Ectodermal cell (in vitro differentiated cells): ENCODE measurements around the gene HECTD1.
"Not testable (repeated sequence)": the region's sequence is repeated elsewhere in the genome, so short reads cannot be mapped to it uniquely, and the experiment has no call there.

Experiments
- H3K27ac ChIP-seq: 2 replicates; pipeline ENCODE4 v1.7.0; 2013; ENCODE audit warnings: mild to moderate bottlenecking, low read depth, low read length; ENCODE audit not compliant: insufficient read depth, poor library complexity, severe bottlenecking
- H3K27me3 ChIP-seq: 2 replicates; pipeline ENCODE4 v1.7.0; 2013; ENCODE audit warnings: mild to moderate bottlenecking, low read length; ENCODE audit not compliant: insufficient read depth, control insufficient read depth, poor library complexity, severe bottlenecking
- H3K36me3 ChIP-seq: one replicate; pipeline ENCODE4 v1.7.0; 2013; ENCODE audit warnings: low read length; ENCODE audit not compliant: control insufficient read depth, insufficient read depth
- H3K4me1 ChIP-seq: one replicate; pipeline ENCODE4 v1.7.0; 2013; ENCODE audit warnings: low read length; ENCODE audit not compliant: control insufficient read depth, insufficient read depth
- H3K4me3 ChIP-seq: 2 replicates; pipeline ENCODE4 v1.7.0; 2013; ENCODE audit warnings: low read depth, low read length, control low read depth; ENCODE audit not compliant: insufficient read depth
- H3K9me3 ChIP-seq: 2 replicates; pipeline ENCODE4 v1.7.0; 2013; ENCODE audit warnings: mild to moderate bottlenecking, low read length, moderate library complexity; ENCODE audit not compliant: control insufficient read depth
- WGBS, 2 experiments: methylation state at CpG; one replicate each; pipeline ENCODE4 v1.1.7; 2013; ENCODE audit warnings: missing lambda C conversion rate in 2 of 2; 5-methylcytosine and 5-hydroxymethylcytosine counted together

HECTD1 gene

DNA sequence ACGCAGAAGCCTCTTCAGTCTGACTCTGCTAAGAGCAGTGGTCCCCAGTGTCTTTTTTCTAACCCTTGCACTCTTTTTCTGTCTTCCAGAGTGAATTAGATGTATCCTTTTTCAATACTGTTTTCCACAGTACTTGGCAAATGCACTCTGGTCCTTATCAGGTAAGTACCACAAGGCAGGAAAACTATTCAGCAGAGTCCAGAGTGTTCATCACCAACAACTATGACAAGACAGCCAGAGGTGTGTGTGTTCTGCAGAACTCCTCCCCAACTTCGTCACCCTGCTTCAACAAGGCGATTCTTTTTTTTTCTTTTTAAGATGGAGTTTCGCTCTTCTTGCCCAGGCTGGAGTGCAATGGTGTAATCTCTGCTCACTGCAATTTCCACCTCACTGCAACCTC lies 127.1 kb downstream of the HECTD1 start:
- Histone ChIP-seq H3K27ac (no peak overlapping the region), H3K36me3 (no peaks in the 10 kb centered on the region), H3K4me3 (no peak overlapping the region), H3K27me3 (no peaks in the 10 kb centered on the region), H3K4me1 (no peaks in the 10 kb centered on the region), H3K9me3 (no peaks in the 10 kb centered on the region)
- 93 to 94% methylated on average over 4 of the region's 4 CpGs for WGBS, 2 experiments

DNA sequence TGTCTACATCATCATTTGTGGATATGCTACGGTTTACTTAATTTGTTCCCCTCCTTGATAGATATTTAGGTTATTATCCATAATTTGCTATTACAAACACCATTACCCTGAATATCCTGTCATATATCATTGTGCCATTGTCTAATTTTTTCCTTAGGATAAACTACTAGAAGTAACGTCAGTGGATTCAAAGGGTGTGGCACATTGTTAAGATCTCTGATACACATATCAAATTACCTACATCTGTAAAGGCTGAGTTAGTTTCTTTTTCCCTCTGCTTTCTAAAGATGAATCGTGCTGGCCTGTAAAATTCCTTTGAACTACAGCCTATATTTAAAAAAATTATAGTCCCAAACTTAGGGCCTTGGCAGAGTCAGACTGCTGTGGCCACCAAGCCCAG lies 127.5 kb downstream of the HECTD1 start:
- Histone ChIP-seq H3K36me3 (no peaks in the 10 kb centered on the region), H3K9me3 (no peaks in the 10 kb centered on the region), H3K27ac (no peak overlapping the region), H3K4me1 (no peaks in the 10 kb centered on the region), H3K27me3 (no peaks in the 10 kb centered on the region), H3K4me3 (no peak overlapping the region)
- 92 to 93% methylated on average over 2 to 3 of the region's 3 CpGs for WGBS, 2 experiments

DNA sequence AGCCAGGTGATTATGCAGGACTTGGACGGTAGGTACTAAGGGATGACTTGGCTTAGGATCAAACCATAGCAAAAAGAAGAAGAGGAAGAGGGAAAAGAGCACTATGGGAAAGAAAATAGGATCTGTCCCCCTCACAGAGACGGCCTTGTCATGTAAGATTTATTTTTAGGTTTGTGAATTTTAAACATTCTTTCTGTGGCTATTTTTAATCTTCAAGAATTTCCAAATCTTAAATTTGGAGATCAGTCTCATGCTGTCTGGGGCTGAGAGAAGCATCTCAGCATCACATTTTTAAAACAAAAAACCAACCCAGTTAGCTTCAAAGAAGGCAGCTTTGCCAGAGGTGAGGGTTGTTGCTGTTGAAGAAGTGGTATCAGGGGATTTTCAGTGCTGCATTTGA lies 128.8 kb downstream of the HECTD1 start:
- H3K9me3 ChIP-seq = no peaks in the 10 kb centered on the region
- H3K4me1 ChIP-seq = no peaks in the 10 kb centered on the region
- no peaks in the 10 kb centered on the region for H3K36me3 ChIP-seq
- 91 to 97% methylated on average over 2 of the region's 2 CpGs for WGBS, 2 experiments
- no peak overlapping the region for H3K27ac ChIP-seq
- H3K27me3 ChIP-seq = no peaks in the 10 kb centered on the region
- no peak overlapping the region for H3K4me3 ChIP-seq

GRCh38 chr14:31075144-31075543 lies 132.4 kb downstream of the HECTD1 start:
- Histone ChIP-seq H3K4me1 (no peaks in the 10 kb centered on the region), H3K9me3 (no peaks in the 10 kb centered on the region), H3K36me3 (no peaks in the 10 kb centered on the region), H3K27me3 (no peaks in the 10 kb centered on the region), H3K4me3 (no peak overlapping the region), H3K27ac (no peak overlapping the region)
- 100% methylated on average over 1 to 2 of the region's 2 CpGs for WGBS, 2 experiments

DNA sequence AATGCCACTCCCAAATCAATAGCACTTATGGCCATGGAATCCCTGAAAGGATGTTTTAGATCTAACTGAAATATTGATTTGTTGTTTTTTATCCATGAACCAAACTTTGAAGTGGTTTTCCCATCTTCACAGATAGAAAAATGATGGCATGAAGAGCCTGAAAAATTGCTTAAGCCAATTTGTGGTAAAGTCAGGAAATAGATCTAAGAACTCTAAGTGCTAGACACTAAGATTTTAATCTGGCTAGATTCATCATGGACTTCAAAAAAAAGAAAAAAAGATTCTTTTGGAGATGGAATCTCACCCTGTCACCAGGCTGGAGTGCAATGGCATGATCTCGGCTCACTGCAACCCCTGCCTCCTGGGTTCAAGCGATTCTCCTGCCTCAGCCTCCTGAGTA lies 136.4 kb downstream of the HECTD1 start:
- Histone ChIP-seq H3K9me3 (no peaks in the 10 kb centered on the region), H3K27ac (no peak overlapping the region), H3K4me1 (no peaks in the 10 kb centered on the region), H3K36me3 (no peaks in the 10 kb centered on the region), H3K27me3 (no peaks in the 10 kb centered on the region), H3K4me3 (no peak overlapping the region)
- WGBS, 2 experiments = 96 to 98% methylated on average over 2 of the region's 2 CpGs

DNA sequence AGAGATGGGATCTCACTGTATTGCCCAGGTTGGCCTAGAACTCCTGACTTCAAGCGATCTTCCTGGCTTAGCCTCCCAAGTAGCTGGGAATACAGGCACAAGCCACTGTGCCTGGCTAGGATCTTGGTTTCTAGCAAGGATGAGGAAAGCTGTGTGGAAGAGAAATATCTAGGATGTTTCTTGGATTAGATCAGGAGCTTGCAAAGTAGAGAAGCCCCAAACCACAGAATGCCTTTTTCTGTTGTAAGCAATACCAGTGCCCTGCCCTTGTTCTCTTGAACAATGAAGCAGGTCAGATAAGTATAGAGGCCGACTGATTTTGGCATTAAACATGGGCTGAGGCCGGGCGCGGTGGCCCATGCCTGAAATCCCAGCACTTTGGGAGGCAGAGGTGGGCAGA lies 137.2 kb downstream of the HECTD1 start:
- Histone ChIP-seq H3K36me3 (no peaks in the 10 kb centered on the region), H3K9me3 (no peaks in the 10 kb centered on the region), H3K27me3 (no peaks in the 10 kb centered on the region), H3K27ac (no peak overlapping the region), H3K4me1 (no peaks in the 10 kb centered on the region), H3K4me3 (no peak overlapping the region)
- 92 to 96% methylated on average over 5 of the region's 5 CpGs for WGBS, 2 experiments

GRCh38 chr14:31069343-31069742 lies 138.2 kb downstream of the HECTD1 start:
- H3K4me1 ChIP-seq = no peaks in the 10 kb centered on the region
- no peaks in the 10 kb centered on the region for H3K36me3 ChIP-seq
- no peak overlapping the region for H3K4me3 ChIP-seq
- H3K27ac ChIP-seq = no peak overlapping the region
- WGBS, 2 experiments = 96 to 97% methylated on average over 3 of the region's 3 CpGs
- no peaks in the 10 kb centered on the region for H3K9me3 ChIP-seq
- H3K27me3 ChIP-seq = no peaks in the 10 kb centered on the region

DNA sequence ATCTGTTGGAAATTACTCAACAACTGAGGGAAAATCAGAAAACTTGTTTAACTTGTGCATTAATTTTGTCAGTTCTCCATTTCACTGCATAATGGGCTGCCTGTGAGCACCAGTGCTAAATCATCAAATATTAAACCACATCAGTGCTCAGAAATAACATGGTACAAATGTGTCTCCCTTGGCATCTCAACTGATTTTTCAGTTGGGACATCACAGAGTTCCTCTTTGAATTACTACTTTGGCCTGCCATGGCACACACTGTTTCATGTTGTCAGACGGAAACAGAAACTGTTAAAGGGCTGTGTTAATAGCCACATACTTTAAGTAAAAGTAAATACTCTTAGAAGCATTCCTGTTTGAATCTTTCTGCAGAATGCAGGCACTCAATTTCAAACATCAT lies 139.4 kb downstream of the HECTD1 start:
- no peaks in the 10 kb centered on the region for H3K27me3 ChIP-seq
- H3K36me3 ChIP-seq = no peaks in the 10 kb centered on the region
- H3K27ac ChIP-seq = no peak overlapping the region
- no peaks in the 10 kb centered on the region for H3K4me1 ChIP-seq
- WGBS, 2 experiments = 80 to 90% methylated on average over 1 of the region's 1 CpG
- H3K9me3 ChIP-seq = no peaks in the 10 kb centered on the region
- H3K4me3 ChIP-seq = no peak overlapping the region

- H3K27me3 ChIP-seq, H3K36me3 ChIP-seq, H3K9me3 ChIP-seq, H3K27ac ChIP-seq, H3K4me3 ChIP-seq: not testable (repeated sequence)
- 80 to 95% methylated on average over 7 to 8 of the region's 8 CpGs for WGBS, 2 experiments
- peaks cover 10% of the 10 kb centered on the region for H3K4me1 ChIP-seq
These were observed 144.7 kb downstream of the HECTD1 start for GRCh38 chr14:31062908-31063307.

GRCh38 chr14:31060253-31060875 lies 147.2 kb downstream of the HECTD1 start:
- Histone ChIP-seq H3K4me1 (peaks cover 10% of the 10 kb centered on the region), H3K27me3 (no peaks in the 10 kb centered on the region), H3K9me3 (no peaks in the 10 kb centered on the region), H3K27ac (peak overlapping the region; percentile 40), H3K4me3 (no peak overlapping the region), H3K36me3 (no peaks in the 10 kb centered on the region)
- WGBS, 2 experiments = 71 to 72% methylated on average over 6 of the region's 6 CpGs
